Measurements from ENCODE around the gene MRC2.

DNA sequence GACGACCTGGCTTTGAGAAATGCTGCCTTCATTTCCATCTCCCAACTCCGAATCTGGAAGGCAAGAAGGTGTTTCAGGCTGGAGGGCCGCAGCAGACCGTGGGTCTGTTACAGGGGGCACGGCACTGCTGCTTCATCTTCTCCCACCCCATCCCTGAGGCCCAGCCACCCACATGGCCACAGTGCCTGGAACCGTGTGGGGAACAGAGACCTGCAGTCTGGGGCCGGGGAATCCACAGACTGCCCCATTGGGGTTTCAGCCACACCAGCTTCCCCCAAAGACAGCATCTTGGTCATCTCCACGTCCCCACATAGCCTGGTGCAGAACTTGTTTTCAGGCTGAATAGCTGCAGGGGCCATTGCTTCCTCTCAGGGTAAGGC, 74.2 kb downstream of the MRC2 start:
- TF ChIP-seq, protein P1, sequence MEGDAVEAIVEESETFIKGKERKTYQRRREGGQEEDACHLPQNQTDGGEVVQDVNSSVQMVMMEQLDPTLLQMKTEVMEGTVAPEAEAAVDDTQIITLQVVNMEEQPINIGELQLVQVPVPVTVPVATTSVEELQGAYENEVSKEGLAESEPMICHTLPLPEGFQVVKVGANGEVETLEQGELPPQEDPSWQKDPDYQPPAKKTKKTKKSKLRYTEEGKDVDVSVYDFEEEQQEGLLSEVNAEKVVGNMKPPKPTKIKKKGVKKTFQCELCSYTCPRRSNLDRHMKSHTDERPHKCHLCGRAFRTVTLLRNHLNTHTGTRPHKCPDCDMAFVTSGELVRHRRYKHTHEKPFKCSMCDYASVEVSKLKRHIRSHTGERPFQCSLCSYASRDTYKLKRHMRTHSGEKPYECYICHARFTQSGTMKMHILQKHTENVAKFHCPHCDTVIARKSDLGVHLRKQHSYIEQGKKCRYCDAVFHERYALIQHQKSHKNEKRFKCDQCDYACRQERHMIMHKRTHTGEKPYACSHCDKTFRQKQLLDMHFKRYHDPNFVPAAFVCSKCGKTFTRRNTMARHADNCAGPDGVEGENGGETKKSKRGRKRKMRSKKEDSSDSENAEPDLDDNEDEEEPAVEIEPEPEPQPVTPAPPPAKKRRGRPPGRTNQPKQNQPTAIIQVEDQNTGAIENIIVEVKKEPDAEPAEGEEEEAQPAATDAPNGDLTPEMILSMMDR (IDR thresholded peaks at IDR 0.05) = no peak
- TF ChIP-seq POLR2A (IDR thresholded peaks at IDR 0.05) (no peak), POLR2AphosphoS5 (IDR thresholded peaks at IDR 0.05) (no peak)

All from gastroesophageal sphincter (tissue), 3 donors.